ENCODE results near the gene LAMA4. TPM values are rescaled to one million over a fixed set of nuclear protein-coding genes. Genes with fewer than 3 reads are reported as not detected.
A peak's percentile ranks its signal among the peaks of the same experiment; 100 is the strongest.

Gene LAMA4
- total RNA-seq, 5 donors from 2014 or later (not counting 1 experiment from before 2014, with no cell fraction given) = 0.25 to 0.85 (median 0.56) TPM; not detected in 2

GRCh38 chr6:112207776-112208175 is 46.6 kb downstream of the LAMA4 start:
- Mint-ChIP-seq H3K4me1 (peaks cover 0 to 15% (median 0%) of the 10 kb centered on the region in 3 donors), H3K27ac (no peak overlapping the region), H3K36me3 (no peaks in the 10 kb centered on the region), H3K9me3 (no peaks in the 10 kb centered on the region), H3K27me3 (peaks cover 26 to 27% of the 10 kb centered on the region in 2 donors), H3K4me3 (no peak overlapping the region)
- DNase-seq (no peak), ATAC-seq (replicated peaks in 1 of 4) (no peak)
- CTCF ChIA-PET = no interaction called here
- Histone ChIP-seq H3K4me3 (ENCODE audit: control insufficient read depth in 1 of 2, extremely low read depth in 1 of 2, low read length in 1 of 2) (no peak overlapping the region), H3K27ac (ENCODE audit: low read length) (no peak overlapping the region), H3K27me3 (replicated peaks in 1 of 2; ENCODE audit: control insufficient read depth in 2 of 2, extremely low read depth in 1 of 2, insufficient read depth in 2 of 2, low read length in 1 of 2) (peaks cover 0 to 6% of the 10 kb centered on the region in 2 experiments), H3K9me3 (no peaks in the 10 kb centered on the region), H3K36me3 (ENCODE audit: control insufficient read depth in 2 of 2, extremely low read depth in 1 of 2, insufficient read depth in 1 of 2, low read length in 1 of 2) (no peaks in the 10 kb centered on the region), H3K4me1 (ENCODE audit: control insufficient read depth in 1 of 2, extremely low read depth in 1 of 2, insufficient read depth in 2 of 2, low read length in 2 of 2) (no peaks in the 10 kb centered on the region)
- no CpG with 5 or more reads among the region's 2 CpGs for whole genome bisulfite sequencing (ENCODE audit: insufficient coverage)
- POLR2A ChIA-PET = no interaction called here

GRCh38 chr6:112207131-112207530 is 47.2 kb downstream of the LAMA4 start:
- H3K27me3 ChIP-seq (replicated peaks in 1 of 2; ENCODE audit: control insufficient read depth in 2 of 2, extremely low read depth in 1 of 2, insufficient read depth in 2 of 2, low read length in 1 of 2) = peaks cover 0 to 6% of the 10 kb centered on the region in 2 experiments
- no peak overlapping the region for H3K4me3 ChIP-seq (ENCODE audit: control insufficient read depth in 1 of 2, extremely low read depth in 1 of 2, low read length in 1 of 2)
- no peaks in the 10 kb centered on the region for H3K9me3 ChIP-seq
- Mint-ChIP-seq H3K4me3 (no peak overlapping the region), H3K36me3 (no peaks in the 10 kb centered on the region), H3K4me1 (peaks cover 0 to 17% (median 0%) of the 10 kb centered on the region in 3 donors), H3K27ac (no peak overlapping the region), H3K9me3 (no peaks in the 10 kb centered on the region), H3K27me3 (peaks cover 26 to 28% of the 10 kb centered on the region in 2 donors)
- no peak overlapping the region for H3K27ac ChIP-seq (ENCODE audit: low read length)
- WGBS (ENCODE audit: insufficient coverage) = no CpG with 5 or more reads among the region's 4 CpGs
- no peaks in the 10 kb centered on the region for H3K4me1 ChIP-seq (ENCODE audit: control insufficient read depth in 1 of 2, extremely low read depth in 1 of 2, insufficient read depth in 2 of 2, low read length in 2 of 2)
- no peaks in the 10 kb centered on the region for H3K36me3 ChIP-seq (ENCODE audit: control insufficient read depth in 2 of 2, extremely low read depth in 1 of 2, insufficient read depth in 1 of 2, low read length in 1 of 2)
- DNase-seq (no peak), ATAC-seq (replicated peaks in 1 of 4) (no peak)
- ChIA-PET CTCF (no interaction called here), POLR2A (no interaction called here)

GRCh38 chr6:112206110-112206458 is 48.3 kb downstream of the LAMA4 start:
- Histone ChIP-seq H3K27me3 (replicated peaks in 1 of 2; ENCODE audit: control insufficient read depth in 2 of 2, extremely low read depth in 1 of 2, insufficient read depth in 2 of 2, low read length in 1 of 2) (peaks cover 0 to 6% of the 10 kb centered on the region in 2 experiments), H3K9me3 (no peaks in the 10 kb centered on the region), H3K4me1 (ENCODE audit: control insufficient read depth in 1 of 2, extremely low read depth in 1 of 2, insufficient read depth in 2 of 2, low read length in 2 of 2) (no peaks in the 10 kb centered on the region), H3K36me3 (ENCODE audit: control insufficient read depth in 2 of 2, extremely low read depth in 1 of 2, insufficient read depth in 1 of 2, low read length in 1 of 2) (no peaks in the 10 kb centered on the region), H3K4me3 (ENCODE audit: control insufficient read depth in 1 of 2, extremely low read depth in 1 of 2, low read length in 1 of 2) (no peak overlapping the region), H3K27ac (ENCODE audit: low read length) (no peak overlapping the region)
- CTCF ChIA-PET = no interaction called here
- peaks cover 18 to 24% of the 10 kb centered on the region in 2 donors for H3K27me3 Mint-ChIP-seq
- DNase-seq (no peak), ATAC-seq (replicated peaks in 1 of 4) (no peak)
- no peak overlapping the region for H3K4me3 Mint-ChIP-seq
- H3K36me3 Mint-ChIP-seq = no peaks in the 10 kb centered on the region
- peaks cover 0 to 17% (median 0%) of the 10 kb centered on the region in 3 donors for H3K4me1 Mint-ChIP-seq
- no peak overlapping the region for H3K27ac Mint-ChIP-seq
- POLR2A ChIA-PET = no interaction called here
- H3K9me3 Mint-ChIP-seq = no peaks in the 10 kb centered on the region

- POLR2A ChIA-PET = no interaction called here
- Mint-ChIP-seq H3K9me3 (no peaks in the 10 kb centered on the region), H3K4me3 (no peak overlapping the region), H3K4me1 (peaks cover 0 to 17% (median 0%) of the 10 kb centered on the region in 3 donors), H3K27me3 (peaks cover 18 to 24% of the 10 kb centered on the region in 2 donors), H3K27ac (no peak overlapping the region), H3K36me3 (no peaks in the 10 kb centered on the region)
- peaks cover 0 to 6% of the 10 kb centered on the region in 2 experiments for H3K27me3 ChIP-seq (replicated peaks in 1 of 2; ENCODE audit: control insufficient read depth in 2 of 2, extremely low read depth in 1 of 2, insufficient read depth in 2 of 2, low read length in 1 of 2)
- 100% methylated on average over 2 of the region's 5 CpGs for WGBS (ENCODE audit: insufficient coverage)
- no peaks in the 10 kb centered on the region for H3K4me1 ChIP-seq (ENCODE audit: control insufficient read depth in 1 of 2, extremely low read depth in 1 of 2, insufficient read depth in 2 of 2, low read length in 2 of 2)
- H3K9me3 ChIP-seq = no peaks in the 10 kb centered on the region
- DNase-seq (no peak), ATAC-seq (replicated peaks in 1 of 4) (no peak)
- H3K4me3 ChIP-seq (ENCODE audit: control insufficient read depth in 1 of 2, extremely low read depth in 1 of 2, low read length in 1 of 2) = no peak overlapping the region
- no peaks in the 10 kb centered on the region for H3K36me3 ChIP-seq (ENCODE audit: control insufficient read depth in 2 of 2, extremely low read depth in 1 of 2, insufficient read depth in 1 of 2, low read length in 1 of 2)
- CTCF ChIA-PET = no interaction called here
- no peak overlapping the region for H3K27ac ChIP-seq (ENCODE audit: low read length)
Observed at GRCh38 chr6:112205427-112206109, 48.8 kb downstream of the LAMA4 start.

- no peaks in the 10 kb centered on the region for H3K4me1 ChIP-seq (ENCODE audit: control insufficient read depth in 1 of 2, extremely low read depth in 1 of 2, insufficient read depth in 2 of 2, low read length in 2 of 2)
- no peak for DNase-seq
- ChIA-PET POLR2A (no interaction called here), CTCF (no interaction called here)
- no peak overlapping the region for H3K27ac Mint-ChIP-seq
- peaks cover 4% of the 10 kb centered on the region in 3 donors for H3K9me3 Mint-ChIP-seq
- H3K4me3 Mint-ChIP-seq = no peak overlapping the region
- no peak overlapping the region for H3K27ac ChIP-seq (ENCODE audit: low read length)
- peaks cover 0 to 17% (median 0%) of the 10 kb centered on the region in 3 donors for H3K4me1 Mint-ChIP-seq
- H3K9me3 ChIP-seq = no peaks in the 10 kb centered on the region
- no CpG with 5 or more reads among the region's 4 CpGs for WGBS (ENCODE audit: insufficient coverage)
- H3K27me3 ChIP-seq (replicated peaks in 1 of 2; ENCODE audit: control insufficient read depth in 2 of 2, extremely low read depth in 1 of 2, insufficient read depth in 2 of 2, low read length in 1 of 2) = peaks cover 0 to 6% of the 10 kb centered on the region in 2 experiments
- H3K4me3 ChIP-seq (ENCODE audit: control insufficient read depth in 1 of 2, extremely low read depth in 1 of 2, low read length in 1 of 2) = no peak overlapping the region
- no peaks in the 10 kb centered on the region for H3K36me3 ChIP-seq (ENCODE audit: control insufficient read depth in 2 of 2, extremely low read depth in 1 of 2, insufficient read depth in 1 of 2, low read length in 1 of 2)
- no peaks in the 10 kb centered on the region for H3K36me3 Mint-ChIP-seq
- ATAC-seq (replicated peaks in 1 of 4) = no peak
- H3K27me3 Mint-ChIP-seq = peaks cover 17 to 29% of the 10 kb centered on the region in 2 donors
Observed at GRCh38 chr6:112204350-112204706, 50.0 kb downstream of the LAMA4 start.

GRCh38 chr6:112203577-112204349 is 50.6 kb downstream of the LAMA4 start:
- ChIA-PET POLR2A (no interaction called here), CTCF (no interaction called here)
- no peak overlapping the region for H3K4me3 ChIP-seq (ENCODE audit: control insufficient read depth in 1 of 2, extremely low read depth in 1 of 2, low read length in 1 of 2)
- peaks cover 21 to 34% of the 10 kb centered on the region in 2 donors for H3K27me3 Mint-ChIP-seq
- peak overlapping the region in 1 of 3 donors; percentile 53 for H3K4me3 Mint-ChIP-seq
- peaks cover 4% of the 10 kb centered on the region in 3 donors for H3K9me3 Mint-ChIP-seq
- H3K27ac Mint-ChIP-seq = peak overlapping the region in 1 of 2 donors; percentile 81
- ATAC-seq (replicated peaks in 1 of 4) (peak in 1 of 4 experiments; percentile 56), DNase-seq (no peak)
- no CpG with 5 or more reads among the region's 6 CpGs for WGBS (ENCODE audit: insufficient coverage)
- H3K36me3 ChIP-seq (ENCODE audit: control insufficient read depth in 2 of 2, extremely low read depth in 1 of 2, insufficient read depth in 1 of 2, low read length in 1 of 2) = no peaks in the 10 kb centered on the region
- H3K4me1 Mint-ChIP-seq = peaks cover 0 to 17% (median 0%) of the 10 kb centered on the region in 3 donors
- no peaks in the 10 kb centered on the region for H3K36me3 Mint-ChIP-seq
- no peaks in the 10 kb centered on the region for H3K9me3 ChIP-seq
- no peak overlapping the region for H3K27ac ChIP-seq (ENCODE audit: low read length)
- no peaks in the 10 kb centered on the region for H3K4me1 ChIP-seq (ENCODE audit: control insufficient read depth in 1 of 2, extremely low read depth in 1 of 2, insufficient read depth in 2 of 2, low read length in 2 of 2)
- H3K27me3 ChIP-seq (replicated peaks in 1 of 2; ENCODE audit: control insufficient read depth in 2 of 2, extremely low read depth in 1 of 2, insufficient read depth in 2 of 2, low read length in 1 of 2) = peaks cover 0 to 6% of the 10 kb centered on the region in 2 experiments
